GM12878 (cell line): ENCODE data around the gene TBXAS1. TPM values are rescaled to one million over a fixed set of nuclear protein-coding genes. Genes with fewer than 3 reads are reported as not detected.

ENCODE experiments used
- ATAC-seq: fragments of 200-7000 bp; cut with Tn5 transposase; 3 replicates; pipeline ENCODE4 v1.9.1; 2020; ENCODE audit warnings: mild to moderate bottlenecking, moderate library complexity
- BruUV-seq: library from RNA; stranded (reverse); fragments of 400-500 nt; replicated peaks from 2 replicates; lab custom pipeline; 2021; lab: Mats Ljungman, UMichigan
- CTCF ChIA-PET: fragments of 300-600 bp; sonication (Branson Sonifier 250); formaldehyde crosslinking; extraction: SDS; loops from one replicate; lab custom pipeline; 2021; ENCODE audit warnings: inconsistent platforms; lab: Yijun Ruan, JAX
- POLR2A ChIA-PET: fragments of 350-600 bp; formaldehyde crosslinking; extraction: SDS; loops from one replicate; lab custom pipeline; 2021; ENCODE audit warnings: inconsistent platforms; lab: Charles Lee
- RAD21 ChIA-PET: fragments of 300-600 bp; sonication (Branson Sonifier 250); formaldehyde crosslinking; loops from one replicate; lab custom pipeline; 2023; ENCODE audit warnings: antibody characterized with exemption; ENCODE audit not compliant: unreplicated experiment; lab: Charles Lee
- SMC1A ChIA-PET: fragments of 300-600 bp; sonication (Branson Sonifier 250); formaldehyde crosslinking; loops from one replicate; lab custom pipeline; 2023; ENCODE audit not compliant: unreplicated experiment, uncharacterized antibody; lab: Charles Lee
- DNase-seq: peaks from one replicate; pipeline ENCODE4 v3.0.0-alpha.2; 2011; ENCODE audit warnings: low read depth, low spot score
- FAIRE-seq: peaks from 3 replicates; lab custom pipeline; 2011; peaks lifted over from hg19 to GRCh38; lab: Jason Lieb, UNC
- H2AFZ ChIP-seq: 2 replicates; pipeline ENCODE4 v1.6.0; 2011; ENCODE audit warnings: low read depth, low read length, control low read depth; ENCODE audit not compliant: control insufficient read depth
- H3K27ac ChIP-seq: 2 replicates; pipeline ENCODE4 v1.5.1; 2011; ENCODE audit warnings: control low read depth; ENCODE audit not compliant: control insufficient read depth, insufficient read depth
- H3K27me3 ChIP-seq, 2 experiments: replicated peaks in 1 of 2; 2 replicates each; pipeline versions ENCODE4 v1.6.0 to v1.6.1; 2011; ENCODE audit warnings: low read length in 1 of 2; ENCODE audit not compliant: control insufficient read depth in 2 of 2, insufficient read depth in 2 of 2
- H3K36me3 ChIP-seq, 2 experiments: 2 replicates each; pipeline ENCODE4 v1.5.1; 2011; ENCODE audit warnings: low read length in 1 of 2; ENCODE audit not compliant: control insufficient read depth in 2 of 2, insufficient read depth in 2 of 2
- H3K4me1 ChIP-seq: 2 replicates; pipeline ENCODE4 v1.6.1; 2011; ENCODE audit warnings: mild to moderate bottlenecking, low read length, moderate library complexity, mixed read lengths; ENCODE audit not compliant: control insufficient read depth, insufficient read depth
- H3K4me2 ChIP-seq: 2 replicates; pipeline ENCODE4 v1.6.0; 2011; ENCODE audit warnings: control low read depth; ENCODE audit not compliant: control insufficient read depth, insufficient read depth
- H3K4me3 ChIP-seq: fragments of 200-600 bp; sonication (generic); 2 replicates; pipeline ENCODE4 v1.5.1; 2016
- H3K79me2 ChIP-seq: 2 replicates; pipeline ENCODE4 v1.6.0; 2011; ENCODE audit warnings: low read length; ENCODE audit not compliant: control insufficient read depth, insufficient read depth
- H3K9ac ChIP-seq: 2 replicates; pipeline ENCODE4 v1.8.0; 2011; ENCODE audit warnings: low read length, control low read depth, mixed read lengths; ENCODE audit not compliant: control insufficient read depth, insufficient read depth
- H3K9me3 ChIP-seq: replicated peaks from 3 replicates; pipeline ENCODE4 v1.5.1; 2011; ENCODE audit warnings: mild to moderate bottlenecking, low read length; ENCODE audit not compliant: control insufficient read depth, insufficient read depth
- H4K20me1 ChIP-seq: 2 replicates; pipeline ENCODE4 v1.6.0; 2011; ENCODE audit not compliant: control insufficient read depth, insufficient read depth
- ATF7 ChIP-seq: fragments of 450-650 bp; IDR thresholded peaks from 2 replicates; pipeline ENCODE4 v1.6.1; 2016; ENCODE audit warnings: low read depth, mild to moderate bottlenecking
- BCL11A ChIP-seq: IDR thresholded peaks from 2 replicates; pipeline ENCODE4 v1.6.1; 2011; ENCODE audit warnings: low read depth, low read length
- BRCA1 ChIP-seq: IDR thresholded peaks from 2 replicates; pipeline ENCODE4 v1.6.1; 2011; ENCODE audit warnings: low read depth, low read length, improper control_type of control experiment
- GATAD2B ChIP-seq: fragments of 450-650 bp; conservative IDR thresholded peaks from 2 replicates; pipeline ENCODE4 v1.6.1; 2017; ENCODE audit warnings: low read depth, mild to moderate bottlenecking, moderate library complexity
- HSF1 ChIP-seq: fragments of 150-350 bp; IDR thresholded peaks from 2 replicates; pipeline ENCODE4 v1.6.1; 2014; ENCODE audit warnings: mild to moderate bottlenecking, low read depth, low read length
- MEF2A ChIP-seq: IDR thresholded peaks from 2 replicates; pipeline ENCODE4 v1.6.1; 2011; ENCODE audit warnings: low read depth, mild to moderate bottlenecking, low read length, moderate library complexity; ENCODE audit not compliant: insufficient read depth
- PML ChIP-seq: IDR thresholded peaks from 2 replicates; pipeline ENCODE4 v1.6.1; 2012; ENCODE audit warnings: low read length, inconsistent platforms
- POLR2AphosphoS5 ChIP-seq: IDR thresholded peaks from 2 replicates; pipeline ENCODE4 v1.6.1; 2011; ENCODE audit warnings: mild to moderate bottlenecking, low read length, inconsistent platforms
- REST ChIP-seq: IDR thresholded peaks from 2 replicates; pipeline ENCODE4 v1.6.1; 2012; ENCODE audit warnings: mild to moderate bottlenecking, low read depth, low read length
- RFX5 ChIP-seq: IDR thresholded peaks from 2 replicates; pipeline ENCODE4 v1.6.1; 2011; ENCODE audit warnings: low read depth, low read length, improper control_type of control experiment
- SREBF1 ChIP-seq: IDR thresholded peaks from 2 replicates; pipeline ENCODE4 v1.6.1; 2012; ENCODE audit warnings: mild to moderate bottlenecking, low read length
- YY1 ChIP-seq: IDR thresholded peaks from 2 replicates; pipeline ENCODE4 v1.6.1; 2011; ENCODE audit warnings: low read depth, mild to moderate bottlenecking, low read length
- ZZZ3 ChIP-seq: IDR thresholded peaks from 2 replicates; pipeline ENCODE4 v1.6.1; 2011; ENCODE audit warnings: low read depth; ENCODE audit not compliant: control insufficient read depth, insufficient read length
- WGBS: methylation state at CpG from one replicate; pipeline ENCODE4 v1.1.6; 2016; ENCODE audit warnings: low lambda C conversion rate; ENCODE audit not compliant: insufficient replicate concordance, insufficient coverage; ENCODE audit errors: missing lambda C conversion rate; 5-methylcytosine and 5-hydroxymethylcytosine counted together
- in situ Hi-C: fragments of 300-500 bp; cut with MboI; formaldehyde crosslinking; loops from 9 replicates; pipeline ENCODE4 v1.14.3; 2018; ENCODE audit warnings: mixed read lengths
- intact Hi-C: fragments of 100-400 bp; cut with micrococcal nuclease; formaldehyde crosslinking; loops from one replicate; pipeline ENCODE4 v1.14.2; 2022; ENCODE audit not compliant: unreplicated experiment
- polyA plus RNA-seq, 11 experiments: library from polyadenylated mRNA; depleted of rRNA in 4 of 11; unstranded in 6 of 11; stranded (reverse) in 5 of 11; fragments of >200 nt; fragmentation: Nextera tagmentation in 4 of 11; fragmentation: Illumina TruSeq in 1 of 11; extraction: Ambion mirVana in 4 of 11; extraction: Trizol in 1 of 11; gene quantifications; 1 replicate in 1 of 11; 2 replicates in 10 of 11; pipeline versions ENCODE4 v1.2.1 to v1.2.3, GENCODE V29; 2011 to 2016; ENCODE audit warnings: inconsistent platforms in 2 of 11, missing spikeins in 2 of 11, low read depth in 1 of 11
- total RNA-seq, 4 experiments: library from RNA; depleted of rRNA in 3 of 4; stranded (reverse); fragments of >200 nt in 3 of 4; fragmentation: Illumina TruSeq in 1 of 4; extraction: Trizol in 1 of 4; gene quantifications; 2 replicates each; pipeline versions ENCODE4 v1.2.1 to v1.2.3, GENCODE V29; 2013 to 2021

The TBXAS1 gene
- total and polyA plus RNA-seq, 10 of the 15 experiments (the other 5 are each of a cell fraction or from before 2014, with no cell fraction given): 1.5 to 32.7 (median 16.3) TPM

GRCh38 chr7:140036224-140036962 is 207.3 kb downstream of the TBXAS1 start (continued):
- peak; percentile 61; the same call in 1 of the 2 replicates for TF ChIP-seq REST

- H4K20me1 ChIP-seq: peaks cover 3% of the 10 kb centered on the region; the same call in 1 of the 2 replicates
- H2AFZ ChIP-seq: no peak overlapping the region
- CTCF ChIA-PET: no interaction called here
- BruUV-seq: no TSS peak
- H3K4me3 ChIP-seq: no peak overlapping the region
- 87% methylated on average over 7 of the region's 7 CpGs for WGBS
- peaks cover 3 to 10% of the 10 kb centered on the region in 2 experiments; a peak in 3 of 4 replicates for H3K36me3 ChIP-seq
- FAIRE-seq (no peak), ATAC-seq (no peak), DNase-seq (no peak)
- no peak overlapping the region for H3K4me2 ChIP-seq
- POLR2A ChIA-PET: no interaction called here
- H3K27me3 ChIP-seq: no peaks in the 10 kb centered on the region
- TF ChIP-seq YY1: no peak
- TF ChIP-seq HSF1: no peak
- TF ChIP-seq BCL11A: no peak
- no peak for TF ChIP-seq ZZZ3
- no peak for TF ChIP-seq RFX5
- TF ChIP-seq ATF7: no peak
- TF ChIP-seq GATAD2B: no peak
- TF ChIP-seq POLR2AphosphoS5: no peak
- TF ChIP-seq MEF2A: no peak
- no peak for TF ChIP-seq SREBF1
- no peak for TF ChIP-seq BRCA1
- no peak for TF ChIP-seq PML
- in situ Hi-C loops (no loop called here), intact Hi-C loops (no loop called here)
- RAD21 ChIA-PET: no interaction called here
- no peaks in the 10 kb centered on the region for H3K79me2 ChIP-seq
- SMC1A ChIA-PET: no interaction called here
- H3K9ac ChIP-seq: no peak overlapping the region
- peaks cover 4% of the 10 kb centered on the region for H3K4me1 ChIP-seq
- no peaks in the 10 kb centered on the region for H3K9me3 ChIP-seq
- no peak overlapping the region for H3K27ac ChIP-seq
Observed at GRCh38 chr7:140039066-140039465, 210.0 kb downstream of the TBXAS1 start.
